Measurements from ENCODE around the gene NDST4. TPM values are rescaled to one million over a fixed set of nuclear protein-coding genes. Genes with fewer than 3 reads are reported as not detected.

The NDST4 gene
- total RNA-seq, 1 experiment from 2014 or later = not detected

DNA sequence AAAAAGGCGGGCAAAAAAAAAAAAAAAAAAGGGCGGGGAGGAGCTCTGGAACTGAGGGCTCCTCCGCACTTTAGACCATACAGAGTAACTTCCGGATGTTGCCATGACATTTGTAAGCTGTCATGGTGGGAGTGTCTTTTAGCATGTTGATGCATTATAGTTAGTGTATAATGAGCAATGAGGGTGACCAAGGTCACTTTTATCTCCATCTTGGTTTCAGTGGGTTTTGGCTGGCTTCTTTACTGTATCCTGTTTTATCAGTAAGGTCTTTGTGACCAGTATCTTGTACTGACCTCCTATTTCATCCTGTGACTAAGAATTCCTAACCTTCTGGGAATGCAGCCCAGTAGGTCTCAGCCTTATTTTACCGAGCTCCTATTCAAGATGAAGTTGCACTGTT lies 321.4 kb downstream of the NDST4 start:
- no TSS peak for BruUV-seq (replicated peaks)
- H3K4me2 ChIP-seq (ENCODE audit: low read length) = no peak overlapping the region
- no peak for DNase-seq (ENCODE audit: low read depth, low spot score)
- POLR2A ChIA-PET = no interaction called here
- H3K36me3 ChIP-seq (ENCODE audit: control insufficient read depth in 1 of 2, insufficient read depth in 2 of 2, low read length in 2 of 2) = no peaks in the 10 kb centered on the region
- H3K27ac ChIP-seq (ENCODE audit: low read depth, low read length) = no peak overlapping the region
- H3K4me3 ChIP-seq (replicated peaks in 1 of 2; ENCODE audit: low read depth in 1 of 2, low read length in 2 of 2) = no peak overlapping the region
- no peak overlapping the region for H3K9ac ChIP-seq (ENCODE audit: low read length)
- no peaks in the 10 kb centered on the region for H3K9me2 ChIP-seq (ENCODE audit: insufficient read depth)
- no peaks in the 10 kb centered on the region for H3K9me3 ChIP-seq (ENCODE audit: control insufficient read depth in 1 of 2, insufficient read depth in 1 of 2, low read depth in 1 of 2, low read length in 2 of 2)
- TF ChIP-seq, protein P1, sequence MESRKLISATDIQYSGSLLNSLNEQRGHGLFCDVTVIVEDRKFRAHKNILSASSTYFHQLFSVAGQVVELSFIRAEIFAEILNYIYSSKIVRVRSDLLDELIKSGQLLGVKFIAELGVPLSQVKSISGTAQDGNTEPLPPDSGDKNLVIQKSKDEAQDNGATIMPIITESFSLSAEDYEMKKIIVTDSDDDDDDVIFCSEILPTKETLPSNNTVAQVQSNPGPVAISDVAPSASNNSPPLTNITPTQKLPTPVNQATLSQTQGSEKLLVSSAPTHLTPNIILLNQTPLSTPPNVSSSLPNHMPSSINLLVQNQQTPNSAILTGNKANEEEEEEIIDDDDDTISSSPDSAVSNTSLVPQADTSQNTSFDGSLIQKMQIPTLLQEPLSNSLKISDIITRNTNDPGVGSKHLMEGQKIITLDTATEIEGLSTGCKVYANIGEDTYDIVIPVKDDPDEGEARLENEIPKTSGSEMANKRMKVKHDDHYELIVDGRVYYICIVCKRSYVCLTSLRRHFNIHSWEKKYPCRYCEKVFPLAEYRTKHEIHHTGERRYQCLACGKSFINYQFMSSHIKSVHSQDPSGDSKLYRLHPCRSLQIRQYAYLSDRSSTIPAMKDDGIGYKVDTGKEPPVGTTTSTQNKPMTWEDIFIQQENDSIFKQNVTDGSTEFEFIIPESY (IDR thresholded peaks at IDR 0.05; ENCODE audit: extremely low read depth, insufficient replicate concordance, low read length) = no peak
- TF ChIP-seq CEBPB (IDR thresholded peaks at IDR 0.05; ENCODE audit: low read depth) (no peak), YY1 (IDR thresholded peaks at IDR 0.05; ENCODE audit: extremely low read depth, insufficient replicate concordance, low read depth, low read length) (no peak), EZH2phosphoT487 (IDR thresholded peaks at IDR 0.05; ENCODE audit: borderline replicate concordance) (no peak), SRF (IDR thresholded peaks at IDR 0.05; ENCODE audit: low read depth) (no peak), POLR2A (IDR thresholded peaks at IDR 0.05; ENCODE audit: borderline replicate concordance, extremely low read depth, insufficient read depth, insufficient read length) (no peak), SIN3A (IDR thresholded peaks at IDR 0.05; ENCODE audit: low read depth) (no peak), POLR2AphosphoS5 (IDR thresholded peaks at IDR 0.05; ENCODE audit: low read depth, low read length) (no peak)
- no peaks in the 10 kb centered on the region for H3K27me3 ChIP-seq (ENCODE audit: insufficient read depth, low read length)
- H2AFZ ChIP-seq (ENCODE audit: low read depth, low read length, poor library complexity, severe bottlenecking) = no peak overlapping the region
- intact Hi-C loops (cut with micrococcal nuclease) = no loop called here
- no peaks in the 10 kb centered on the region for H4K20me1 ChIP-seq (ENCODE audit: insufficient read depth)
- no peak for ATAC-seq
- RAD21 ChIA-PET (ENCODE audit: low non-redundant PET in 1 of 2, low total read pairs in 2 of 2, uncharacterized antibody in 2 of 2, unreplicated experiment in 2 of 2) = no interaction called here
- CTCF ChIA-PET = no interaction called here
- no peaks in the 10 kb centered on the region for H3K4me1 ChIP-seq (ENCODE audit: control insufficient read depth in 1 of 2, insufficient read depth in 2 of 2, low read length in 2 of 2)
- no peaks in the 10 kb centered on the region for H3K79me2 ChIP-seq (ENCODE audit: insufficient read depth, low read length)

DNA sequence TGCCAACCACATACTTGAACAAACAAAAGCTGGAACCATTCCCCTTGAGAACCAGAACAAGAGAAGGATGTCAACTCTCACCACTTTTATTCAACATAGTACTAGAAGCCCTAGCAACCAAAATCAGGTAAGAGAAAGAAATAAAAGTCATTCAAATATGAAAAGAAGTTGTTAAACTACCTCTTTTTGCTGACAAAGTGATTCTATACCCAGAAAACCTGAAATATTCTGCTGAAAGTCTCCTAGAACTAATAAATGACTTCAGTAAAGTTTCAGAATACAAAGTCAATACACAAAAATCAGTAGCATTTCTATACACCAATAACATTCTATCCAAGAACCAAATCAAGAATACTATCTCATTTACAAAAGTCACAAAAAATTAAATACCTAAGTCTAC lies 327.9 kb downstream of the NDST4 start:
- POLR2A ChIA-PET = no interaction called here
- intact Hi-C loops (cut with micrococcal nuclease) = loop anchor here (10.0 kb wide), 1 partner anchor 309 kb away; no protein-coding TSS in a partner anchor
- Histone ChIP-seq H3K27ac (ENCODE audit: low read depth, low read length) (no peak overlapping the region), H3K9me2 (ENCODE audit: insufficient read depth) (no peaks in the 10 kb centered on the region), H4K20me1 (ENCODE audit: insufficient read depth) (no peaks in the 10 kb centered on the region), H3K4me2 (ENCODE audit: low read length) (no peak overlapping the region), H2AFZ (ENCODE audit: low read depth, low read length, poor library complexity, severe bottlenecking) (no peak overlapping the region), H3K27me3 (ENCODE audit: insufficient read depth, low read length) (no peaks in the 10 kb centered on the region), H3K9ac (ENCODE audit: low read length) (no peak overlapping the region), H3K9me3 (ENCODE audit: control insufficient read depth in 1 of 2, insufficient read depth in 1 of 2, low read depth in 1 of 2, low read length in 2 of 2) (no peaks in the 10 kb centered on the region), H3K4me1 (ENCODE audit: control insufficient read depth in 1 of 2, insufficient read depth in 2 of 2, low read length in 2 of 2) (no peaks in the 10 kb centered on the region), H3K36me3 (ENCODE audit: control insufficient read depth in 1 of 2, insufficient read depth in 2 of 2, low read length in 2 of 2) (no peaks in the 10 kb centered on the region), H3K4me3 (replicated peaks in 1 of 2; ENCODE audit: low read depth in 1 of 2, low read length in 2 of 2) (no peak overlapping the region), H3K79me2 (ENCODE audit: insufficient read depth, low read length) (no peaks in the 10 kb centered on the region)
- CTCF ChIA-PET = no interaction called here
- no TSS peak for BruUV-seq (replicated peaks)
- RAD21 ChIA-PET (ENCODE audit: low non-redundant PET in 1 of 2, low total read pairs in 2 of 2, uncharacterized antibody in 2 of 2, unreplicated experiment in 2 of 2) = no interaction called here
- no peak for DNase-seq (ENCODE audit: low read depth, low spot score)
- ATAC-seq = no peak
- TF ChIP-seq FOSL1 (IDR thresholded peaks at IDR 0.05; ENCODE audit: low read depth) = no peak
- TF ChIP-seq YY1 (IDR thresholded peaks at IDR 0.05; ENCODE audit: extremely low read depth, insufficient replicate concordance, low read depth, low read length) = no peak
- no peak for TF ChIP-seq CBX3 (IDR thresholded peaks at IDR 0.05; ENCODE audit: low read depth)
- TF ChIP-seq, protein P2, sequence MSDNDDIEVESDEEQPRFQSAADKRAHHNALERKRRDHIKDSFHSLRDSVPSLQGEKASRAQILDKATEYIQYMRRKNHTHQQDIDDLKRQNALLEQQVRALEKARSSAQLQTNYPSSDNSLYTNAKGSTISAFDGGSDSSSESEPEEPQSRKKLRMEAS (IDR thresholded peaks at IDR 0.05) = no peak
- TF ChIP-seq, protein P3, sequence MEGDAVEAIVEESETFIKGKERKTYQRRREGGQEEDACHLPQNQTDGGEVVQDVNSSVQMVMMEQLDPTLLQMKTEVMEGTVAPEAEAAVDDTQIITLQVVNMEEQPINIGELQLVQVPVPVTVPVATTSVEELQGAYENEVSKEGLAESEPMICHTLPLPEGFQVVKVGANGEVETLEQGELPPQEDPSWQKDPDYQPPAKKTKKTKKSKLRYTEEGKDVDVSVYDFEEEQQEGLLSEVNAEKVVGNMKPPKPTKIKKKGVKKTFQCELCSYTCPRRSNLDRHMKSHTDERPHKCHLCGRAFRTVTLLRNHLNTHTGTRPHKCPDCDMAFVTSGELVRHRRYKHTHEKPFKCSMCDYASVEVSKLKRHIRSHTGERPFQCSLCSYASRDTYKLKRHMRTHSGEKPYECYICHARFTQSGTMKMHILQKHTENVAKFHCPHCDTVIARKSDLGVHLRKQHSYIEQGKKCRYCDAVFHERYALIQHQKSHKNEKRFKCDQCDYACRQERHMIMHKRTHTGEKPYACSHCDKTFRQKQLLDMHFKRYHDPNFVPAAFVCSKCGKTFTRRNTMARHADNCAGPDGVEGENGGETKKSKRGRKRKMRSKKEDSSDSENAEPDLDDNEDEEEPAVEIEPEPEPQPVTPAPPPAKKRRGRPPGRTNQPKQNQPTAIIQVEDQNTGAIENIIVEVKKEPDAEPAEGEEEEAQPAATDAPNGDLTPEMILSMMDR (IDR thresholded peaks at IDR 0.05 in 2 of 3, conservative IDR thresholded peaks at IDR 0.05 in 1 of 3; ENCODE audit: borderline replicate concordance in 1 of 3, insufficient read depth in 1 of 3, low read depth in 2 of 3, low read length in 2 of 3) = no peak
- no peak for TF ChIP-seq ZFX (IDR thresholded peaks at IDR 0.05)
- TF ChIP-seq ZNF274 (IDR thresholded peaks at IDR 0.05; ENCODE audit: low read depth, low read length) = no peak
- TF ChIP-seq SP1 (IDR thresholded peaks at IDR 0.05; ENCODE audit: low read depth) = no peak

Data from HCT116 (cell line).